Endothelial cell of hepatic sinusoid (primary cell): ENCODE measurements around the gene XCL1.
"Not testable (repeated sequence)": the region's sequence is repeated elsewhere in the genome, so short reads cannot be mapped to it uniquely, and the experiment has no call there.

Source experiments
- in situ Hi-C: cut with HindIII; loops from 2 replicates; pipeline ENCODE4 v1.10.0; 2017; ENCODE audit warnings: low sequenced_read_pairs

Gene XCL1

GRCh38 chr1:168576245-168576688, at the start of gene XCL1:
Gene XCL1 (plus strand): TSS chr1:168576605. CDS start chr1:168576638, 33 bp downstream.
- in situ Hi-C loops = not testable (repeated sequence)

- in situ Hi-C loops = no loop called here
Observed at GRCh38 chr1:168529518-168529917, 46.9 kb upstream of the XCL1 start.

DNA sequence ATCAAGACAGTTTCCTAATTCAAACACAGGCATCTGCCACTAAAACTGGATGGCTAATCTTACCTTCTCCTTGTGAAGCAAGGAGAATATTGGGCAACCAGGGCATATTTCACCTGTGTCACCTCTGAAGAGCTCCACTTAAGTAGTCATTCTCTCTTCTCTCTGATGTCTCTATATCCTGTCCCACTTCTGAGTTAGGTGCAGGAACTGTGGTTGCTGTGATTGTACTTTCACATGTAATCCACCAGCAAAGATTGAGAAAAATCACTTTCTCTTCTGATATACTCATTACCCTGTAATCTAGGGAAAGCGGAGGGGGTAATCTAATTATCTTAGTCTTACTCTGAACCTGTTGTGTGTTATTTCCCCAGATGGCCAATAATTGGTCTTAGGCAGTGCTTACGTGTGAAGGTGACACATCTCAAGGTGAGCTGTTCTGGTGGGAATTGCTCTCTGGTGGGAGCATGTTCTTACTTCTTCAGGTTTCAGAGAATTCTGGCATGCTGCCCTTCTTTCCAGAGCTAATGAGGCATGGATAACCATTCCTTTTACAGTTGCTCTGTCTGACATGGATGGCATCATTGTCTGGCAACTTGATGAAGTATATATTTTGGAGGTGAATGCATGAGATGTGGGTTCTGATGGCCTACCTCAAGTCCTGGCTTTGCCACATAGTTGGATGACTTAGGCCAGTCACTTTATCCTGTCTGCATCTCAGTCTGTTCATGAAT, 44.6 kb upstream of the XCL1 start:
- in situ Hi-C loops = no loop called here

GRCh38 chr1:168535536-168535935, 40.9 kb upstream of the XCL1 start:
- in situ Hi-C loops = no loop called here

- in situ Hi-C loops = not testable (repeated sequence)
Observed at GRCh38 chr1:168540798-168541197, 35.6 kb upstream of the XCL1 start.

- in situ Hi-C loops = not testable (repeated sequence)
Observed at GRCh38 chr1:168542978-168543377, 33.4 kb upstream of the XCL1 start.

GRCh38 chr1:168543840-168544498, 32.4 kb upstream of the XCL1 start, which contains the start of gene XCL2:
Gene XCL2 (minus strand): TSS chr1:168543997. CDS start chr1:168543964, 33 bp downstream.
- in situ Hi-C loops = not testable (repeated sequence)

DNA sequence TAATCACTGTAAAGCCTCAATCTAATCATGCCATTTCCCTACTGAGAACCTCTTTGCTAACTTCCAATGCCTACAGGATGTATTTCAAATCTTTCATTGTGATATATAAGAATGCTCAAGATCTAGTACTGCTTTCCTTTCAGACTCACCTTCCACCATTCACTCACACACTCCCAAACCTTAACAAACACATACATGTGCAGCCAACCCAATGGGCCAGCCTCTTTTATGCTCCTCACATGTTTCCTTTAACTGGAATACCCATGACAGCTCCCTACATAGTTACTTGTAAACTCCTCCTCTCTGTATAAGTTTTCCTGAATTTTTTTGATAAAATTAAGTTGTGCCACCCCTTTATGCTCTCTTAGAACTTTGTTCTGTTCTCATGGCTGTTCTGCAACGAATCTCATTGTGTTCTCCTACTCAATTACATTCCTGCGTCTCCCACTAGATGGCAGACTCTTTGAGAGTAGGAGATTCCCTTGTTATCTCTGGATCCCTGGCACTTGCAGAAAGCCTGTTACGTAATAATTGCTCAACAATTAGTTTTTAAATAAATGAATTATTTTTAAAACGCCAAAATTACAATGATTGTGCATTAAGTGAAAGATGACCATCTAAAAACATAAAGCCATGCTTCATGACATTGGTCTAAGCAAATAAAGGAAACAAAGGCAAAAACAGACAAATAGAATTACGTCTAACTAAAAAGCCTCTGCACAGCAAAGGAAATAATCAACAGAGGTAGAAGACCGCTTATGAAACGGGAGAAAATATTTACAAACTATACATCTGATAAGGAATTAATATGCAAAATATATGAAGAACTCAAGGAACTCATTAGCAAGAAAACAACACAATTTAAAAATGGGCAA, 30.5 kb upstream of the XCL1 start:
- in situ Hi-C loops = not testable (repeated sequence)

DNA sequence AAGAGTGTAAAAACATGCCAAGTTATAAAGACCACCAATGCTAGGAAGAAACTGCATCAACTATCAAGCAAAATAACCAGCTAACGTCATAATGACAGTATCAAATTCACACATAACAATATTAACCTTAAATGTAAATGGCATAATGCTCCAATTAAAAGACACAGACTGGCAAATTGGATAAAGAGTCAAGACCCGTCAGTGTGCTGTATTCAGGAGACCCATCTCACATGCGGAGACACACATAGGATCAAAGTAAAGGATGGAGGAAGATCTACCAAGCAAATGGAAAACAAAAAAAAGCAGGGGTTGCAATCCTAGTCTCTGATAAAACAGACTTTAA, 29.9 kb upstream of the XCL1 start:
- in situ Hi-C loops = not testable (repeated sequence)

- in situ Hi-C loops = no loop called here
Observed at GRCh38 chr1:168550971-168551370, 25.4 kb upstream of the XCL1 start.

DNA sequence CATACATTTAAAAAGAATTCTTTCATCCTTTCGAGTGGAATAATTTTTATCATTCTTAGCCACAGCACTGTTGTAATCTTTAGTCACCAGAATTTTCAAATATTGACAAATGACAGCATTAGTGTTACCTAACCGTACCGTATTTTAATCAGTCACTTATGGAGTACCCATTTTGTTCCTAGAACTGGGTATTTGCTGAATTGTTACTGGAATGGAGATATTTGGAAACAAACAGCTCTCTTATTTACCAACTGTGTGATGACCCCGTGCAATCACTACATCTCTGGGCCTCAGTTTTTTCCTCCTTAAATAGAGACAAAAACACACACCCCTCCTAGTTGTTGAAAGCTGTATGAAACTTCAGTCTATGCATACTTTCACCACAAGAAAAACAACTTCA, 24.7 kb upstream of the XCL1 start:
- in situ Hi-C loops = no loop called here

DNA sequence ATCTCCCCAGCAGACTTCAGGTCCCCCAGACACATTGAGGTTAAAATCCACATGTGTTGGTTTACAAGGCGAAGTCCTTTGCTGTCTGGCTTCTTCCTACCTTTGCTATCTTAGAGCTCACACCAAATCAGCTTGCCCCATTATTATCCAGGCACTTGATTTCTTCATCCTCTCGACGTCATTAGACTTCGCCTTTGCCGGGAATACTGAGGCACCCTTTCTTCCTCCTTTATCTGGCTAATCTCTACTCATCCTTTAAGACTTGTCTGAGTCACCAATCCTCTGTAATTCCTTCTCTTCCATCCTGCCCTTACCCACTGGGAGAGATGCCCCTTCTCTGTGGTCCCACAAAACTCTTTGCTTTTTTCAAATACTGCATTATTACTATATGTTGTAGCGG, 23.4 kb upstream of the XCL1 start:
- in situ Hi-C loops = no loop called here

- in situ Hi-C loops = no loop called here
Observed at GRCh38 chr1:168553680-168554553, 22.5 kb upstream of the XCL1 start.

DNA sequence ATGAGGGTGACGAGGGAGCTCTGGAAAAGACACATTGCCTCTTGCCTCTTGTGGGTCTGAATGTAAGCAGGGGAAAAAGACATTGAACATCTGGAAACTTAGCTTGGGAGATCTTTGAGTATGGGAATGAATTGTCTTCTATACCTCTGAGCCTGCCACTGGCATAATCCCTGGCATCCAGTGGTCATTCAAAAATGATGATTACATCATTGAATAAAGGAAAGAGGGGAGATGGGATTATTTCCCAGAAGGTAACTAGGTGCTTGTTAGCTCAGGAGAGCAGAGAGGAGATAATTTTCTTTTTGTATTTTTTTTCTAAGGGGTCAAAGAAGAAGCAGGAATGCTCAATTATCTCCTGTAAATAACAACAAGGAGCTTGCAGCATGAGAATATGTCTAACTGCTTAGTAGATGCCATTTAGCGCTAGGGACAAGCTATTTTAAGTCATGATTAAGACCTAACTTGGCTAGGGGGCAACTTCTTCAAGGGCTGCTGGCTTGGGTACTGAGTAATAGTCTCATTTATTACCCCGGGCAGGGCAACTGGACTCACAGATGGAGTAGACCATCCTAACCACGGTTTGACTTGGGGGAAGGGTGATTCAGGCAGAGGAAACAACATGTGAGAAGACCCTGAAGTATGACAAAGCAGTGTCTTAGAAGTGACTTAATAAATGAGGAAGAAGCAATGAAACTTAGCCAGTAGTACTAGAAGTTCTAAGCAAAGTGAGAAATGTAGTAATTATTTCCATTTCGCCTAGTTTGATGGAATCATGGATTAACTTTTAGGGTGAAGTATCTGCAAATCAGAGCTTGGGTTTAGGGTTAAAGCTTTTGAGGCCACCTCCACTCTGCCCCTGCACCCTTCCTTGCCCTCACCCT, 21.6 kb upstream of the XCL1 start:
- in situ Hi-C loops = loop anchor here (5.0 kb wide), 1 partner anchor 77 kb away; no protein-coding TSS in a partner anchor

DNA sequence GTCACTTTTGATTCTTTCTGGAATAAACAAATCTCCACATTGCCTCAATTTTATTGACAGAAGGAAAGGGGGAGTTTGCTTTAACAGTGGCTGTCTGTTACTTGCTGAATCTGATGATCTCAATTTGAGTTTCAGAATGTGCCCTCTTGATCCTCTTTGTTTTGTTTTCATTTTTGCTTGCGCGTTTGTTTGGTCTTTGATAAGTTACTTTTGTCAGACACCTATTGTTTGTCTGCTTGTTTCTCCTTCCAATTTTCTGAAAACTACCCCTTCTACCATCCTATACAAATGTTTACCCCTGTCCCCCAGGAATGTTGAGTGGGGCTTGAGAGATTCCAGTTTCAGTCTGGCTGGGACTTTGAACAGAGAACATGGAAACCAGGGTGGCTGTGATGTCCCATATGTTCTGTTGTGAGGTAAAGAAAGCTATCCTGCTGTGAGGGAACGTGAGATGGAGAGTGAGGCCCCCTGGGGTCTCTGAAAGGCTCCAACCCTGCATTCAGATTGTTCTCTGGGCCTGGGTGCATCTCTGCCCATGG, 20.8 kb upstream of the XCL1 start:
- in situ Hi-C loops = loop anchor here (5.0 kb wide), 1 partner anchor 77 kb away; no protein-coding TSS in a partner anchor

GRCh38 chr1:168556647-168557046, 19.8 kb upstream of the XCL1 start:
- in situ Hi-C loops = loop anchor here (5.0 kb wide), 1 partner anchor 76 kb away; no protein-coding TSS in a partner anchor

- in situ Hi-C loops = no loop called here
Observed at GRCh38 chr1:168560370-168560769, 16.0 kb upstream of the XCL1 start.

DNA sequence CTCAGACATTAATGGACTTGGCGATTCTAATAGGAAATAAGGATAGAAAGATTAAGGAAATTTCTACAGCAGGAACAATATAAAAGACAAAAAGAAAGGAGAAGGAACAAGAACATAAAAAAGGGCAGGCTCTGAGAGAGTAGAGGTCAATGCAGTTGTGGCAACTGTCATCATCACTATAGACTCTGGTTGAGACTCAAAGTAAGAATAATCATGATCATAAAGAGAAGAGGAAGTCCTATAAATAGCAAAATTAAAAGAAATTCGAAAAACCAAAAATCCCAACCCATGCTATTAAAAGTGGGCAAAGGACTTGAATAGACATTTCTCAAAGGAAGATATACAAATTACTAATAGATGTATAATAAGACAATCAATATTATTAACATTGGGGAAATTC, 14.4 kb upstream of the XCL1 start:
- in situ Hi-C loops = no loop called here

GRCh38 chr1:168565825-168566224, 10.6 kb upstream of the XCL1 start:
- in situ Hi-C loops = no loop called here
